Endothelial cell of hepatic sinusoid (primary cell): ENCODE data around the gene SELENOS.

Experiments used
- in situ Hi-C: cut with HindIII; loops from 2 replicates; pipeline ENCODE4 v1.10.0; 2017; ENCODE audit warnings: low sequenced_read_pairs

Gene SELENOS

DNA sequence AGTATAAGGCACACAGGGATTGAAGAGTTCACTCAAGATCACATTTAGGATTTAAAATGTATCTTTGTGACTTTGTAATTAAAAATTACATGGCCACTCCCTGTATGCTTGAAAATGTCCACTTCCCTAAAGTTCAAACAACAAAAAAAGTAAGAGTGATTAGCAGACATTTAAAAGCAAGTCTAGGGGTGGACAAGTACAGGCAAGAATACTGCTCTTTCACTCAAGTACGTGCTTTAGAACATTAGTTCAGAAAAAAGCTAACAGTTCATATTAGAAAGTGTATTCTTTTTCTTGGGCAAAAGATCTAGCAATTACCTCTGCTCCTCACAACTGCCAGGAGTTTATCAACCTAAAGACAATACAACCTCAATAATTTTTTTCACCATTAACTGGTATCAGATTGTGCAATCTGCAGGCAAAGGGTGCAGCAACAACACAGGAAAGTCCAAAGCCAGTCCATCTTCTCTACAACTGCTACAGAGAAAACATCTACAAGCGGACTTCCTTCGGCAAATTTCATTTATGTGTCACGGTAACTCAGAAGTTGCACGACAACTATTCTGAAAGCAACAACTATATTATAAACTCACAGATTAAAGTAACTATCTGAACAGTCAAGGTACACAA lies 43.5 kb downstream of the SELENOS start:
- in situ Hi-C loops = no loop called here

DNA sequence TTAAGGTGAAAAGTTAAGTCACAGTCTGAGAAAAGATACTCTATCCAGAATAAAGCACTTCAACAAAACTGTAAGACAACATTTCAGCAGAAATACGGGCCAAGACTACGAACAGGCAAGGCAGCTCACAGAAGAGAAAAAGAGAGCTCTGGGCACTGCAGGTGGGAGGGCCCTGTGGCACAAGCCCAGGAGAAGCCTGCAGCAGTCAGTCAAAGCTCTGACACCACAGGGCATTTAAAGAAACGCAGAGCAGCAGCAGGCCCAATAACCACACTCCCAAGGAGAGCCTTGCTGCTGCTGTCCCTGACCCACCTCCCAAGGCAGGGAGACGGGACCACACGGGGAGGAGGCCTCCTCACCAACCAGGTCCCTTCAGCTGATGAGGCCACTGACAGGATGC lies 44.6 kb downstream of the SELENOS start:
- in situ Hi-C loops = no loop called here

DNA sequence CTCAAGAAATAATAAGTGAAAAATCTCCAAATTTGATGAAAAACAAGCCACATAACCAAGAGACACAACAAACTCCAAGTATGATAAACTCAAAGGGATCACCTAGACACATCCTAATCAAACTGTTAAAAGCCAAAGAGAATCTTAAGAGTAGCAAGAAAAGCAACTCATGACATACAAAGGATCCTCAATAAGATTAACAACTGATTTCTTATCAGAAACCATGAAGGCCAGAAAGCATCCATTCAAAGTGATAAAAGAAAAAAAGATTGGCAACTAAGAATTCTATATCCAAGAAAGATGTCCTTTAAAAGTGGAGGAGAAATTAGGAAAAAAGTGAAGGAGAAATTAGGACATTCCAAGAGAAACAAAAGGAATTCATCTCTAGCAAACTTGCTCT lies 49.0 kb downstream of the SELENOS start:
- in situ Hi-C loops = no loop called here

DNA sequence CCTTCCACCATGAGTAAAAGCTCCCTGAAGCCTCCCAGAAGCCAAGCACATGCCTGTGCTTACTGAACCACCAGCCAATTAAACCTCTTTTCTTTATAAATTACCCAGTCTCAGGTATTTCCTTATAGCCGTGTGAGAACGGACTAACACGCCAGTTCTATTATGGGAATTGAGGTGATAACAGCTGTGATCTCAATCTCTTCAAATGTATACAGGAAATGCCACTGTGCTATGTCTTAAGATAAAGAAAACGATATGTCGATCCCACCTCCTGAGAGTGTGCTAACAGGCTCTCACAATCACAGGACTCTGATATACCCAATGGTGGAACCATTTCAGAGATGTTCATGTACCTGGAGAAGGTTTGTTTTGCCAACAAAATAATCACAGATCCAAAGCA lies 51.6 kb downstream of the SELENOS start:
- in situ Hi-C loops = no loop called here
